ENCODE data around the gene PLEKHM1. TPM values are rescaled to one million over a fixed set of nuclear protein-coding genes. Genes with fewer than 3 reads are reported as not detected.

The PLEKHM1 gene
- total and polyA plus RNA-seq, 2 donors: 14.2 to 21.8 TPM

- Histone ChIP-seq H3K4me1 (ENCODE audit: insufficient read depth) (no peaks in the 10 kb centered on the region), H3K27ac (ENCODE audit: low read depth) (no peak overlapping the region), H3K4me3 (ENCODE audit: low read depth, low read length) (no peak overlapping the region), H3K36me3 (ENCODE audit: insufficient read depth) (no peaks in the 10 kb centered on the region)
- 77% methylated on average over 4 of the region's 4 CpGs for WGBS
- DNase-seq (ENCODE audit: extremely low spot score): no peak
Measured at GRCh38 chr17:45386178-45386577, 104.3 kb downstream of the PLEKHM1 start.

Small RNA genes within 50 kb of the gene (small RNA-seq; reads per million reads assigned to genes)
- gene RF00017: not detected

Other genes with a start within 250 kb of the PLEKHM1 start
- gene SPATA32, start 228.6 kb downstream of the PLEKHM1 start, total RNA-seq: not detected
- not detected for gene SPATA32, start 228.6 kb downstream of the PLEKHM1 start, polyA plus RNA-seq
- 2.9 TPM for gene MAP3K14, start 173.7 kb downstream of the PLEKHM1 start, total RNA-seq
- 15.6 TPM for gene MAP3K14, start 173.7 kb downstream of the PLEKHM1 start, polyA plus RNA-seq
- gene ARHGAP27, start 57.9 kb downstream of the PLEKHM1 start, total RNA-seq: 12.9 TPM
- gene ARHGAP27, start 57.9 kb downstream of the PLEKHM1 start, polyA plus RNA-seq: 21.8 TPM

All from urinary bladder (tissue), 4 donors.